Measurements from ENCODE around the gene THAP4. TPM values are rescaled to one million over a fixed set of nuclear protein-coding genes. Genes with fewer than 3 reads are reported as not detected.

The THAP4 gene
- total RNA-seq, 1 experiment from 2014 or later = 88.6 TPM

- TF ChIP-seq STAT6 (CRISPR knock-in tag; conservative IDR thresholded peaks at IDR 0.05; ENCODE audit: low read depth) = no peak
- no peak for TF ChIP-seq NFYB (CRISPR knock-in tag; conservative IDR thresholded peaks at IDR 0.05; ENCODE audit: low read depth)
- TF ChIP-seq USF2 (CRISPR knock-in tag; IDR thresholded peaks at IDR 0.05) = peak; percentile 60
- no peak for TF ChIP-seq SMAD3 (CRISPR knock-in tag; IDR thresholded peaks at IDR 0.05; ENCODE audit: borderline replicate concordance)
- no peak for TF ChIP-seq ZNF219 (CRISPR knock-in tag; IDR thresholded peaks at IDR 0.05; ENCODE audit: borderline replicate concordance)
- TF ChIP-seq ZNF512 (CRISPR knock-in tag; IDR thresholded peaks at IDR 0.05; ENCODE audit: borderline replicate concordance) = no peak
- 0 out of 2 replicates have a peak, but pooled peaks have one; percentile 21 for TF ChIP-seq TCF7 (CRISPR knock-in tag; IDR thresholded peaks at IDR 0.05; ENCODE audit: low read depth)
- no peak for TF ChIP-seq ZNF232 (CRISPR knock-in tag; IDR thresholded peaks at IDR 0.05)
- TF ChIP-seq CDX4 (CRISPR knock-in tag; IDR thresholded peaks at IDR 0.05; ENCODE audit: borderline replicate concordance) = no peak
- TF ChIP-seq USF1 (CRISPR knock-in tag; IDR thresholded peaks at IDR 0.05) = no peak
- no peak for TF ChIP-seq NR3C1 (CRISPR knock-in tag; conservative IDR thresholded peaks at IDR 0.05; ENCODE audit: low read depth)
- no peak for TF ChIP-seq ATF2 (CRISPR knock-in tag; IDR thresholded peaks at IDR 0.05; ENCODE audit: borderline replicate concordance, low read depth)
Measured at GRCh38 chr2:241569831-241570281, 67.1 kb downstream of the THAP4 start (continued).

- ChIA-PET POLR2A (no interaction called here), CTCF (interaction anchor here (0.7 to 1.0 kb wide), 2 partner anchors 13 to 42 kb away, joined by 3 read pairs; no protein-coding TSS in a partner anchor)
- Mint-ChIP-seq H3K27me3 (ENCODE audit: low read depth) (peaks cover 11% of the 10 kb centered on the region), H3K9me3 (no peaks in the 10 kb centered on the region), H3K27ac (no peak overlapping the region), H3K4me3 (no peak overlapping the region), H3K4me1 (peaks cover 8% of the 10 kb centered on the region), H3K36me3 (0 out of 2 replicates have a peak, but pooled peaks cover 3% of the 10 kb centered on the region)
- no peak for ATAC-seq
- DNase-seq (ENCODE audit: low spot score) = no peak
- no peak for TF ChIP-seq TEAD1 (CRISPR knock-in tag; IDR thresholded peaks at IDR 0.05)
- no peak for TF ChIP-seq AR (CRISPR knock-in tag; IDR thresholded peaks at IDR 0.05)
- no peak for TF ChIP-seq FOXJ3 (CRISPR knock-in tag; IDR thresholded peaks at IDR 0.05; ENCODE audit: borderline replicate concordance)
- TF ChIP-seq E2F4 (CRISPR knock-in tag; IDR thresholded peaks at IDR 0.05; ENCODE audit: borderline replicate concordance, low read depth) = no peak
- no peak for TF ChIP-seq PRRX2 (CRISPR knock-in tag; IDR thresholded peaks at IDR 0.05)
- no peak for TF ChIP-seq EMX1 (CRISPR knock-in tag; IDR thresholded peaks at IDR 0.05)
- TF ChIP-seq ZBTB21 (CRISPR knock-in tag; IDR thresholded peaks at IDR 0.05; ENCODE audit: borderline replicate concordance) = no peak
- TF ChIP-seq ZNF425 (CRISPR knock-in tag; conservative IDR thresholded peaks at IDR 0.05) = no peak
- no peak for TF ChIP-seq ZNF121 (CRISPR knock-in tag; IDR thresholded peaks at IDR 0.05)
- TF ChIP-seq NR3C1 (CRISPR knock-in tag; conservative IDR thresholded peaks at IDR 0.05; ENCODE audit: low read depth) = no peak
Measured at GRCh38 chr2:241568726-241569125, 68.2 kb downstream of the THAP4 start.

Measured in WTC11 (cell line).